ENCODE measurements around the gene CAB39L. TPM values are rescaled to one million over a fixed set of nuclear protein-coding genes. Genes with fewer than 3 reads are reported as not detected.

Gene CAB39L
- total and polyA plus RNA-seq, 2 of the 13 experiments (the other 11 are each of a cell fraction or from before 2014, with no cell fraction given), result 3.1 to 6.1 TPM

DNA sequence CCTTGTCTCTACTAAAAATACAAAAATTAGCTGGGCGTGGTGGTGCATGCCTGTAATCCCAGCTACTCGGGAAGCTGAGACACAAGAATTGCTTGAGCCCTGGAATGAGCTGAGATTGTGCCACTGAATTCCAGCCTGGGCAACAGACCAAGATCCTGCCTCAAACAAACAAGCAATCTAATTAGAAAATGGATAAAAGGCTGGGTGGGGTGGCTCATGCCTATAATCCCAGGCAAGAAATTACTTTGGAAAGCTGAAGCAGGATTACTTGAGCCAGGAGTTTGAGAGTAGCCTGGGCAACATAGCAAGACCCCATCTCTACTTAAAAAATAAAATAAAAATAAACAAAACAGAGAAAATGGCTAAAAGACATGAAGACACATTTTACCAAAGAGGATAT is 77.0 kb downstream of the CAB39L start:
- BruUV-seq (replicated peaks), result no TSS peak
- no peaks in the 10 kb centered on the region; a peak in 1 of 5 replicates for H3K27me3 ChIP-seq (ENCODE audit: control insufficient read depth in 1 of 2, insufficient read depth in 2 of 2, low read length in 2 of 2)
- H2AFZ ChIP-seq (ENCODE audit: low read length), result no peak overlapping the region
- H3K27ac ChIP-seq (ENCODE audit: extremely low read length, insufficient read depth, low read length), result no peak overlapping the region
- no peak for ATAC-seq
- DNase-seq (ENCODE audit: low spot score), result no peak
- no peak for TF ChIP-seq ZNF776 (CRISPR knock-in tag; IDR thresholded peaks at IDR 0.05)
- TF ChIP-seq HES4 (CRISPR knock-in tag; IDR thresholded peaks at IDR 0.05; ENCODE audit: borderline replicate concordance), result no peak
- TF ChIP-seq ZNF180 (CRISPR knock-in tag; IDR thresholded peaks at IDR 0.05; ENCODE audit: borderline replicate concordance, low read depth), result no peak
- no peak for TF ChIP-seq CHD2 (IDR thresholded peaks at IDR 0.05; ENCODE audit: low read depth, low read length)
- TF ChIP-seq MAZ (IDR thresholded peaks at IDR 0.05; ENCODE audit: borderline replicate concordance, low read depth, low read length), result no peak
- no peak for TF ChIP-seq MAZ (CRISPR knock-in tag; IDR thresholded peaks at IDR 0.05; ENCODE audit: low read depth)
- TF ChIP-seq ZBTB46 (CRISPR knock-in tag; IDR thresholded peaks at IDR 0.05; ENCODE audit: borderline replicate concordance), result no peak
- no peak for TF ChIP-seq GATAD1 (CRISPR knock-in tag; IDR thresholded peaks at IDR 0.05)
- no peak for TF ChIP-seq ZNF484 (CRISPR knock-in tag; IDR thresholded peaks at IDR 0.05; ENCODE audit: borderline replicate concordance, low read depth)
- no peak for TF ChIP-seq ZNF879 (CRISPR knock-in tag; IDR thresholded peaks at IDR 0.05)
- no peak for TF ChIP-seq ZNF235 (CRISPR knock-in tag; IDR thresholded peaks at IDR 0.05; ENCODE audit: borderline replicate concordance)
- TF ChIP-seq, protein P1, sequence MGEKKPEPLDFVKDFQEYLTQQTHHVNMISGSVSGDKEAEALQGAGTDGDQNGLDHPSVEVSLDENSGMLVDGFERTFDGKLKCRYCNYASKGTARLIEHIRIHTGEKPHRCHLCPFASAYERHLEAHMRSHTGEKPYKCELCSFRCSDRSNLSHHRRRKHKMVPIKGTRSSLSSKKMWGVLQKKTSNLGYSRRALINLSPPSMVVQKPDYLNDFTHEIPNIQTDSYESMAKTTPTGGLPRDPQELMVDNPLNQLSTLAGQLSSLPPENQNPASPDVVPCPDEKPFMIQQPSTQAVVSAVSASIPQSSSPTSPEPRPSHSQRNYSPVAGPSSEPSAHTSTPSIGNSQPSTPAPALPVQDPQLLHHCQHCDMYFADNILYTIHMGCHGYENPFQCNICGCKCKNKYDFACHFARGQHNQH (CRISPR knock-in tag; IDR thresholded peaks at IDR 0.05), result no peak
- no peak for TF ChIP-seq ZNF772 (CRISPR knock-in tag; IDR thresholded peaks at IDR 0.05)
- TF ChIP-seq FOXP1 (IDR thresholded peaks at IDR 0.05), result no peak
- no peak for TF ChIP-seq FOXP1 (CRISPR knock-in tag; IDR thresholded peaks at IDR 0.05)
- TF ChIP-seq ZNF143 (CRISPR knock-in tag; IDR thresholded peaks at IDR 0.05), result no peak
- H3K9ac ChIP-seq (ENCODE audit: insufficient read depth, low read depth, low read length), result no peak overlapping the region
- no peak overlapping the region for H3K4me3 ChIP-seq (replicated peaks in 1 of 3; ENCODE audit: insufficient read depth in 1 of 3, low read depth in 2 of 3, low read length in 3 of 3)
- no peaks in the 10 kb centered on the region for H3K9me3 ChIP-seq (ENCODE audit: low read length)
- no peaks in the 10 kb centered on the region for H3K36me3 ChIP-seq (replicated peaks in 1 of 2; ENCODE audit: control insufficient read depth in 1 of 2, insufficient read depth in 2 of 2, low read length in 2 of 2)
- H3K4me1 ChIP-seq (ENCODE audit: insufficient read depth, low read length), result peaks cover 9% of the 10 kb centered on the region
- 65% methylated on average over 2 of the region's 2 CpGs for WGBS (ENCODE audit: low lambda C conversion rate)
- ChIA-PET POLR2A (no interaction called here), CTCF (ENCODE audit: low intra/inter-chr PET ratio, low total read pairs) (no interaction called here)
- no peak overlapping the region for H3K4me2 ChIP-seq (ENCODE audit: low read depth, low read length)
- H3K79me2 ChIP-seq (ENCODE audit: insufficient read depth, low read length), result no peaks in the 10 kb centered on the region
- FAIRE-seq, result no peak
- intact Hi-C loops (cut with micrococcal nuclease; ENCODE audit: unreplicated experiment), result no loop called here
- in situ Hi-C loops (cut with HindIII; ENCODE audit: extremely low pct_ligation_motif_present, low pct_unique_long_range_greater_than_20kb), result no loop called here
- no peaks in the 10 kb centered on the region for H4K20me1 ChIP-seq (ENCODE audit: insufficient read depth, low read length)

Measured in HepG2 (cell line).